ENCODE results near the gene RBPMS2.

DNA sequence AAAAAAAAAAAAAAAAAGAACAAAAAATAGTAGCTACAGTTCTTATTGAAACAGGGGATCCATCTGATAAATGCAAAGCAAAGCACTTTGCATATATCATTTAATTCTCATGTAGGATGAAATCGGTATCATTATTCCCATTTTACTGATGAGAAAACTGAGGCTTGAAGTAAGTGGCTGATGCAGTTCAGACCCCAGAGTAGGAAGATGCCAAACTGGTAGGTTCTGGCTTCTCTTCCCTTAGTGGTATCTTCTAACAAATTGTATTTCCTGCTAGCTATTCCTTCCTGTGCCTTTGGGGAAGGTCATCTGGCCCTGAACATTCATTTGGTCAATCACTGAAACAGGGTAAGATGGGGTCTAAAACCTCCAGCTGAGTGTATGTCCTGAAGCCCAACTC, 28.1 kb upstream of the RBPMS2 start:
- TF ChIP-seq POLR2AphosphoS5 (IDR thresholded peaks at IDR 0.05; ENCODE audit: insufficient read depth, low read depth, low read length) (no peak), CTCF (IDR thresholded peaks at IDR 0.05; ENCODE audit: extremely low read depth in 1 of 2, insufficient read depth in 1 of 2, low read depth in 1 of 2, low read length in 2 of 2) (no peak), POLR2A (IDR thresholded peaks at IDR 0.05; ENCODE audit: low read depth, low read length) (no peak), EZH2 (IDR thresholded peaks at IDR 0.05; ENCODE audit: borderline replicate concordance, low read depth, low read length, severe bottlenecking) (no peak)

Data from endothelial cell of umbilical vein (primary cell).